Kidney (tissue), 14 donors: Measurements from ENCODE around the gene DLL3. TPM values are rescaled to one million over a fixed set of nuclear protein-coding genes. Genes with fewer than 3 reads are reported as not detected.

Experiments
- DNase-seq, 5 donors: peaks; one replicate each; pipeline ENCODE4 v3.0.0-alpha.2; 2013 to 2020
- FAIRE-seq: peaks from 2 replicates; lab custom pipeline; 2012; peaks lifted over from hg19 to GRCh38; lab: Jason Lieb, UNC
- H3K27ac ChIP-seq, 2 donors: one replicate each; pipeline ENCODE4 v1.7.0; 2013; ENCODE audit warnings: low read depth in 2 of 2, low read length in 2 of 2, inconsistent platforms in 1 of 2
- H3K27me3 ChIP-seq: one replicate; pipeline ENCODE4 v1.7.1; 2013; ENCODE audit warnings: low read length, inconsistent platforms; ENCODE audit not compliant: control insufficient read depth, insufficient read depth
- H3K36me3 ChIP-seq, 3 donors: one replicate each; pipeline versions ENCODE4 v1.7.0 to v1.7.1; 2013; ENCODE audit warnings: low read length in 3 of 3, control low read depth in 1 of 3, inconsistent platforms in 1 of 3; ENCODE audit not compliant: insufficient read depth in 3 of 3, control insufficient read depth in 2 of 3
- H3K4me1 ChIP-seq, 3 donors: one replicate each; pipeline versions ENCODE4 v1.7.0 to v1.7.1; 2013; ENCODE audit warnings: low read length in 3 of 3, inconsistent platforms in 1 of 3, low read depth in 1 of 3; ENCODE audit not compliant: control insufficient read depth in 2 of 3, insufficient read depth in 2 of 3
- H3K4me3 ChIP-seq, 3 donors: one replicate each; pipeline versions ENCODE4 v1.7.0 to v1.8.1; 2013; ENCODE audit warnings: low read length in 3 of 3, control low read depth in 1 of 3, inconsistent platforms in 1 of 3
- H3K9ac ChIP-seq, 3 donors: one replicate each; pipeline versions ENCODE4 v1.7.0 to v1.7.1; 2013; ENCODE audit warnings: low read length in 3 of 3, control low read depth in 1 of 3, inconsistent platforms in 1 of 3
- H3K9me3 ChIP-seq, 3 donors: one replicate each; pipeline versions ENCODE4 v1.7.0 to v1.7.1; 2013; ENCODE audit warnings: low read length in 3 of 3, control low read depth in 1 of 3, inconsistent platforms in 1 of 3; ENCODE audit not compliant: control insufficient read depth in 2 of 3, insufficient read depth in 1 of 3
- CTCF ChIP-seq: IDR thresholded peaks from 3 replicates; pipeline ENCODE4 v1.5.1; 2012; ENCODE audit warnings: mild to moderate bottlenecking, moderate library complexity, borderline replicate concordance; ENCODE audit not compliant: insufficient read depth; ENCODE audit errors: extremely low read depth
- intact Hi-C: fragments of 100-400 bp; cut with DNase I; formaldehyde crosslinking; loops from one replicate; pipeline ENCODE4 v1.11.1; 2022
- polyA plus RNA-seq: library from polyadenylated mRNA; stranded (reverse); fragments of 350-450 nt; fragmentation: Illumina TruSeq; extraction: RNeasy Lipid Tissue Mini Kit (QIAGEN cat#74804); gene quantifications from one replicate; pipeline ENCODE4 v1.2.3, GENCODE V29; 2014; ENCODE audit warnings: low read depth, low replicate concordance; ENCODE audit not compliant: insufficient read depth
- total RNA-seq: library from RNA; stranded (reverse); fragmentation: NEBNext Ultra II Directional; extraction: Animal tissue kit (Norgen Biotek cat#: 25700); gene quantifications from one replicate; pipeline ENCODE4 v1.2.1, GENCODE V29; 2021
- donor health status: control.
- donor health status: control.
- donor health status: control.
- donor health status: control.
- donor health status: control.
- donor health status: DM: yes; HTN: yes; CAD: no.
- donor health status: Normal renal cell carcinoma (clear cell type).

DLL3 gene
- total and polyA plus RNA-seq, 2 donors from 2014 or later: 0.13 to 0.17 TPM

- intact Hi-C loops: no loop called here
Observed at GRCh38 chr19:39499932-39500331, 1.2 kb downstream of the DLL3 start.

GRCh38 chr19:39500543-39500942 lies 1.8 kb downstream of the DLL3 start:
- peaks cover 0 to 5% (median 4%) of the 10 kb centered on the region in 3 donors for H3K4me1 ChIP-seq
- no peak for DNase-seq
- TF ChIP-seq CTCF: no peak
- no peaks in the 10 kb centered on the region for H3K36me3 ChIP-seq
- no peaks in the 10 kb centered on the region for H3K9me3 ChIP-seq
- H3K27me3 ChIP-seq: peaks cover 21% of the 10 kb centered on the region
- no peak overlapping the region for H3K9ac ChIP-seq
- H3K4me3 ChIP-seq: no peak overlapping the region
- intact Hi-C loops: no loop called here
- FAIRE-seq: no peak
- no peak overlapping the region for H3K27ac ChIP-seq

More at GRCh38 chr19:39499932-39500331, 1.2 kb downstream of the DLL3 start:
- H3K4me1 ChIP-seq: peaks cover 0 to 5% (median 4%) of the 10 kb centered on the region in 3 donors
- TF ChIP-seq CTCF: no peak
- DNase-seq: no peak
- no peak overlapping the region for H3K9ac ChIP-seq
- FAIRE-seq: no peak
- H3K27ac ChIP-seq: no peak overlapping the region
- peaks cover 21% of the 10 kb centered on the region for H3K27me3 ChIP-seq
- H3K4me3 ChIP-seq: no peak overlapping the region
- H3K36me3 ChIP-seq: no peaks in the 10 kb centered on the region
- no peaks in the 10 kb centered on the region for H3K9me3 ChIP-seq

GRCh38 chr19:39501340-39501739 lies 2.6 kb downstream of the DLL3 start:
- no peaks in the 10 kb centered on the region for H3K36me3 ChIP-seq
- no peak for TF ChIP-seq CTCF
- no peak overlapping the region for H3K27ac ChIP-seq
- peaks cover 21% of the 10 kb centered on the region for H3K27me3 ChIP-seq
- H3K4me3 ChIP-seq: no peak overlapping the region
- intact Hi-C loops: no loop called here
- peaks cover 0 to 5% (median 4%) of the 10 kb centered on the region in 3 donors for H3K4me1 ChIP-seq
- no peak overlapping the region for H3K9ac ChIP-seq
- DNase-seq (no peak), FAIRE-seq (no peak)
- no peaks in the 10 kb centered on the region for H3K9me3 ChIP-seq
